Measurements from ENCODE around the gene CFI. TPM values are rescaled to one million over a fixed set of nuclear protein-coding genes. Genes with fewer than 3 reads are reported as not detected.

The CFI gene
- total RNA-seq, 2 experiments from 2014 or later, result not detected

GRCh38 chr4:109708990-109709389, 92.8 kb downstream of the CFI start:
- 0 out of 2 replicates have a peak, but pooled peaks cover 4% of the 10 kb centered on the region for H4K20me1 ChIP-seq (ENCODE audit: insufficient read depth, low read length)
- H3K36me3 ChIP-seq (ENCODE audit: insufficient read depth, low read length), result peaks cover 26% of the 10 kb centered on the region; the same call in 1 of the 2 replicates
- H3K4me2 ChIP-seq (ENCODE audit: low read length), result no peak overlapping the region
- no peaks in the 10 kb centered on the region for H3K79me2 ChIP-seq (ENCODE audit: insufficient read depth, low read depth, low read length)
- H3K9me3 ChIP-seq (ENCODE audit: low read length), result no peaks in the 10 kb centered on the region
- ChIA-PET CTCF (ENCODE audit: unreplicated experiment) (no interaction called here), POLR2A (interaction anchor here (0.6 kb wide), 1 partner anchor 284 kb away, joined by 3 read pairs; no protein-coding TSS in a partner anchor)
- DNase-seq (ENCODE audit: low spot score), result no peak
- H3K27ac ChIP-seq (ENCODE audit: low read depth, low read length, poor library complexity, severe bottlenecking), result no peak overlapping the region
- no peak overlapping the region for H3K4me3 ChIP-seq (ENCODE audit: low read depth, low read length, poor library complexity, severe bottlenecking)
- intact Hi-C loops (cut with micrococcal nuclease; ENCODE audit: unreplicated experiment), result loop anchor here (10.0 kb wide), 1 partner anchor 486 kb away; the partner anchor contains the start of gene ELOVL6
- BruUV-seq (replicated peaks), result no TSS peak
- no peak for TF ChIP-seq CTCF (conservative IDR thresholded peaks at IDR 0.05; ENCODE audit: low read length)
- no peak for TF ChIP-seq EZH2phosphoT487 (IDR thresholded peaks at IDR 0.05; ENCODE audit: borderline replicate concordance, low read depth, low read length)
- no peaks in the 10 kb centered on the region for H3K9me2 ChIP-seq (ENCODE audit: insufficient read depth, low read length)
- H2AFZ ChIP-seq (ENCODE audit: low read length), result no peak overlapping the region
- H3K4me1 ChIP-seq (ENCODE audit: insufficient read depth, low read length, poor library complexity, severe bottlenecking), result peaks cover 4% of the 10 kb centered on the region

DNA sequence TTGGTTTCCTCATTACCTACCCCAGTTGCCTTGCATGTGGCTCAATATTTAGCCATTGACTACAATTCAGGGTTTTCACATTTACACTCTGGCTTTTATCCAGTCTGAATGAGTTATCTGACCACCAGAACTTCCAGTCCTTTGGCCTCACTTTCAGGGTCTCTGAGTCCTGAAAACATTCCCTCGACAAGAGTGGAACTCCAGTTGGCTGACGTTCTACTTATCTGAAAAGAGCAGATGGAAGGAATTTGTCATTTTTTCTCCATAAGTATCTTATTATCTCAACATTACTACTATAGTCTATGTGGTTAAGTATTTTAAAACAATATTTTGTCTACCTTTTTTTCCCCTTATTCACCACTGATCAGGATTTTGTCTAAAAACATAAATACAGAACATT, 93.4 kb downstream of the CFI start:
- CTCF ChIA-PET (ENCODE audit: unreplicated experiment), result no interaction called here
- DNase-seq (ENCODE audit: low spot score), result no peak
- Histone ChIP-seq H3K27ac (ENCODE audit: low read depth, low read length, poor library complexity, severe bottlenecking) (no peak overlapping the region), H4K20me1 (ENCODE audit: insufficient read depth, low read length) (0 out of 2 replicates have a peak, but pooled peaks cover 4% of the 10 kb centered on the region), H3K9me2 (ENCODE audit: insufficient read depth, low read length) (no peaks in the 10 kb centered on the region), H3K36me3 (ENCODE audit: insufficient read depth, low read length) (peaks cover 21% of the 10 kb centered on the region; the same call in 1 of the 2 replicates), H3K9me3 (ENCODE audit: low read length) (no peaks in the 10 kb centered on the region), H3K4me2 (ENCODE audit: low read length) (no peak overlapping the region), H2AFZ (ENCODE audit: low read length) (no peak overlapping the region), H3K4me3 (ENCODE audit: low read depth, low read length, poor library complexity, severe bottlenecking) (no peak overlapping the region), H3K79me2 (ENCODE audit: insufficient read depth, low read depth, low read length) (no peaks in the 10 kb centered on the region), H3K4me1 (ENCODE audit: insufficient read depth, low read length, poor library complexity, severe bottlenecking) (peaks cover 10% of the 10 kb centered on the region)
- POLR2A ChIA-PET, result interaction anchor here (0.5 to 0.6 kb wide), 2 partner anchors 142 to 284 kb away, joined by 3 to 6 read pairs; no protein-coding TSS in a partner anchor
- intact Hi-C loops (cut with micrococcal nuclease; ENCODE audit: unreplicated experiment), result loop anchor here (10.0 kb wide), 1 partner anchor 486 kb away; the partner anchor contains the start of gene ELOVL6
- TF ChIP-seq EZH2phosphoT487 (IDR thresholded peaks at IDR 0.05; ENCODE audit: borderline replicate concordance, low read depth, low read length), result no peak
- TF ChIP-seq CTCF (conservative IDR thresholded peaks at IDR 0.05; ENCODE audit: low read length), result no peak
- BruUV-seq (replicated peaks), result no TSS peak

DNA sequence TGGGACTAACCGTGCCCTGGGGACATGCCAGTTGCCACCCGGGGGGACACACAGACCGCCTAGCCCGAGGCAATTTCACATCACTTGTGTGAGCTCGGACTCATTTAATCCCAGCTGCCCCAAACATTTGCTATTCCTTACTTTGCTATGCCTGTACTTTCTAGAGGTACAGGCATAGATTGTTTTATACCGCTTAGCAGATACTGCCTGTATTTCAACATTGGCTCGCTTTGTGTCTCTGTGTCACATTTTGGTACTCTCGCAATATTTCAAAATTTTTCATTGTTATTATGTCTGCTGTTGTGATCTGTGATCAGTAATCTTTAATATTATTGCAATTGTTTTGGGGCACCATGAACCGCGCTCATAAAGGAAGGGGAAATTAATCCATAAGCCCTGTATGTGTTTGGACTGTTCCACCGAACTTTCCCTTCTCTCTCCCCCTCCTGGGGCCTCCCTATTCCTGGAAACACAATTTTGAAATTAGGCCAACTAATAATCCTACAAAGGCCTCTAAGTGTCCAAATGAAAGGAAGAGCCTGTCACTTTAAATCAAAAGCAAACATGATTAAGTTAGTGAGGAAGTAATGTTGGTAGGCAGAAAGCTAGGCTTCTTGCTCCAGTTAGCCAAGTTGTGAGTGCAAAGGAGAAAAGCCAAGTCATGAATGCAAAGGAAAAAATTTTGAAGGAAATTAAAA, 98.0 kb downstream of the CFI start:
- peaks cover 4% of the 10 kb centered on the region; the same call in 1 of the 2 replicates for H3K36me3 ChIP-seq (ENCODE audit: insufficient read depth, low read length)
- no peaks in the 10 kb centered on the region for H3K9me2 ChIP-seq (ENCODE audit: insufficient read depth, low read length)
- ChIA-PET CTCF (ENCODE audit: unreplicated experiment) (no interaction called here), POLR2A (interaction anchor here (0.7 to 1.5 kb wide), 4 partner anchors 10 to 28 kb away, joined by 3 to 5 read pairs (median 4); no protein-coding TSS in a partner anchor)
- H4K20me1 ChIP-seq (ENCODE audit: insufficient read depth, low read length), result no peaks in the 10 kb centered on the region
- intact Hi-C loops (cut with micrococcal nuclease; ENCODE audit: unreplicated experiment), result loop anchor here (1.0 to 10.0 kb wide), 7 partner anchors 25 to 491 kb away; partner anchors contain the start of genes ELOVL6, GAR1 and SEC24B
- no peak overlapping the region for H3K27ac ChIP-seq (ENCODE audit: low read depth, low read length, poor library complexity, severe bottlenecking)
- peak overlapping the region; percentile 86; the same call in 1 of the 2 replicates for H2AFZ ChIP-seq (ENCODE audit: low read length)
- no peaks in the 10 kb centered on the region for H3K9me3 ChIP-seq (ENCODE audit: low read length)
- DNase-seq (ENCODE audit: low spot score), result no peak
- peak overlapping the region; percentile 75 for H3K4me2 ChIP-seq (ENCODE audit: low read length)
- TF ChIP-seq EZH2phosphoT487 (IDR thresholded peaks at IDR 0.05; ENCODE audit: borderline replicate concordance, low read depth, low read length), result no peak
- TF ChIP-seq CTCF (conservative IDR thresholded peaks at IDR 0.05; ENCODE audit: low read length), result no peak
- H3K4me3 ChIP-seq (ENCODE audit: low read depth, low read length, poor library complexity, severe bottlenecking), result peak overlapping the region; percentile 75
- H3K79me2 ChIP-seq (ENCODE audit: insufficient read depth, low read depth, low read length), result no peaks in the 10 kb centered on the region
- peaks cover 18% of the 10 kb centered on the region for H3K4me1 ChIP-seq (ENCODE audit: insufficient read depth, low read length, poor library complexity, severe bottlenecking)
- BruUV-seq (replicated peaks), result no TSS peak
